Right ventricle myocardium inferior (tissue), 1 donor: ENCODE results near the gene CSF2. TPM values are rescaled to one million over a fixed set of nuclear protein-coding genes. Genes with fewer than 3 reads are reported as not detected.

Experiments used
- ATAC-seq: fragments of 200-7000 bp; cut with Tn5 transposase; one replicate; pipeline ENCODE4 v1.9.1; 2020; ENCODE audit warnings: mild to moderate bottlenecking, moderate library complexity
- DNase-seq: peaks from one replicate; pipeline ENCODE4 v3.0.0; 2021; ENCODE audit errors: missing footprints
- intact Hi-C: fragments of 100-400 bp; cut with DNase I; formaldehyde crosslinking; loops from one replicate; pipeline ENCODE4 v1.11.0; 2022
- long read RNA-seq: library from polyadenylated mRNA; unstranded; transcript quantifications from one replicate; pipeline ENCODE4 v2.0.0, GENCODE V29; 2021
- total RNA-seq: library from RNA; stranded (reverse); fragmentation: NEBNext Ultra II Directional; extraction: Animal tissue kit (Norgen Biotek cat#: 25700); gene quantifications from one replicate; pipeline ENCODE4 v1.2.1, GENCODE V29; 2021
- donor health status: DM: no; HTN: yes; CAD: no; lungs with severe emphysema.

CSF2 gene
- total RNA-seq, result not detected
- long read RNA-seq, result 0 reads

DNA sequence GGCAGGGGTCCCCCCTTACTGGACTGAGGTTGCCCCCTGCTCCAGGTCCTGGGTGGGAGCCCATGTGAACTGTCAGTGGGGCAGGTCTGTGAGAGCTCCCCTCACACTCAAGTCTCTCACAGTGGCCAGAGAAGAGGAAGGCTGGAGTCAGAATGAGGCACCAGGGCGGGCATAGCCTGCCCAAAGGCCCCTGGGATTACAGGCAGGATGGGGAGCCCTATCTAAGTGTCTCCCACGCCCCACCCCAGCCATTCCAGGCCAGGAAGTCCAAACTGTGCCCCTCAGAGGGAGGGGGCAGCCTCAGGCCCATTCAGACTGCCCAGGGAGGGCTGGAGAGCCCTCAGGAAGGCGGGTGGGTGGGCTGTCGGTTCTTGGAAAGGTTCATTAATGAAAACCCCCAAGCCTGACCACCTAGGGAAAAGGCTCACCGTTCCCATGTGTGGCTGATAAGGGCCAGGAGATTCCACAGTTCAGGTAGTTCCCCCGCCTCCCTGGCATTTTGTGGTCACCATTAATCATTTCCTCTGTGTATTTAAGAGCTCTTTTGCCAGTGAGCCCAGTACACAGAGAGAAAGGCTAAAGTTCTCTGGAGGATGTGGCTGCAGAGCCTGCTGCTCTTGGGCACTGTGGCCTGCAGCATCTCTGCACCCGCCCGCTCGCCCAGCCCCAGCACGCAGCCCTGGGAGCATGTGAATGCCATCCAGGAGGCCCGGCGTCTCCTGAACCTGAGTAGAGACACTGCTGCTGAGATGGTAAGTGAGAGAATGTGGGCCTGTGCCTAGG is at the start of gene CSF2:
CSF2 (plus strand) TSS at position 559 of the 783 bp plus-strand sequence; CDS start at position 594, 35 bp downstream.
- ATAC-seq (no peak), DNase-seq (no peak)
- intact Hi-C loops, result no loop called here

DNA sequence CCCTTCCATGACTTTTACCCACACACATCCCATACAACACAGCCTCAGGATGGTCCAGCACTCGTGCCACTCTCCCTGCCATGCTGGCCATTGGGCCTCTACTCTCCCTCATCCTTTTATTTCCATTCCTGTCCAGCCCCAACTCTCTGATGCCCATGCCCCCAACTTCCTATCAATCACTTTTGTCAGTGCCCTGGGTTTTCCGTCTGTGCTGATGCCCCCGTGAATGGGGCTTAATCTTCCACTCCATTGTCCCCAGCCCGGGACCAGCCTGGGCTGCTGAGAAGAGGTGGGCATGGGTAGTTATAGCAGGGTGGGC is 49.5 kb upstream of the CSF2 start:
- intact Hi-C loops, result no loop called here
- DNase-seq (no peak), ATAC-seq (no peak)

DNA sequence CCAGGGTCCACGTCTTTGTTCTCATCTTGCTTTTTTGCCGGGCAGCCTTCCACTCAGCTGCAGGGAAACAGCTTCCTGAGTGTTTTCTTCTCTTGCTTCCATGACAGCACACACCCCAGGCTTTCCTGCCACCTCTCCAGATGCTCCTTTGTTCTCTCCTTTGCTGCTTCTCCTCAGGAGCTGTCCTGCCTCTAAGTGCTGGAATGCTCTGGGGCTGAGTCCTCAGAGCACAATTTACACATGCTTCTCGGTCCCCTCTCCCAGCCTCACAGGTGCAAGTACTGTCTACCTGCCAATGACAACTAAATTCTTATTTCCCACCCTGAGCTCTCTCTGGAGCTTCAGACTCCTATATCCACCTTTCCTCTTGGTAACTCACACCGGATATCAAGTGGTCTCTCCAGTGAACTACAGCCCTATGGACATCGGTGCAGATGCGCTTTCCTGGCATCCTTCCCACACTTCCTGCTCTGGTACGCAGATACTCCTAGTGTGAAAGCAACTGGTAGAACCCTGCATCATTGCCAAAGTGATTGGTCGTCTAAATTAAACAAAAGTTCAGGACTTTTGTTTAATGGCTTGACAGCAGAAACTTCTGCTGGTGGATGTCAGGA is 48.7 kb upstream of the CSF2 start:
- intact Hi-C loops, result no loop called here
- ATAC-seq, result no peak
- no peak for DNase-seq

DNA sequence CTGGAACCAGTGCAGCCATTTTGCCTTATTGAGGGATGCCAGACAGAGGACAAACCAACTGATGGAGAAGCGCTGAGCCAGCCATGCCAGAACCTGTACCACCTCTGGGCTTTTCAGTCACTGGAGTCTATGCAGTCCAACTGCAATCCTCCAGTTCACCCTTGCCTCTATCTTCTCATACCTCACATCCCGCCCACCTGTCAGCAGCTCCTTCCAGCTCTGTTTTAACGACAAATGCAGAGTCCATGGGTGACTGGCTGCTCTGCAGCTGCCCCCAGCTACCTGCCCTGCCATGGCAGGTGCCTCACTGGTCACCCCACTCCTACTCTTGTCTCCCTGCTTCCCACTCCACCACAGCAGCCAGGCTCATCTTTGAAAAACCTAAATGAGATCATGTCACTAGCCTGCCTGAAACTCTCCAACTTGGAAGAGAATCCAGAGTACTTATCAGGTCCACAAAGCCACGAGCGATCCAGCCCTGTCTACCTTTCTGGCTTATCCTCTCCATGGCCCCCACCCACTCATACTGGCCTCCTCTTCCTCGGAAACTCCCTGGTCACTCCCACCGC is 48.1 kb upstream of the CSF2 start:
- no peak for DNase-seq

DNA sequence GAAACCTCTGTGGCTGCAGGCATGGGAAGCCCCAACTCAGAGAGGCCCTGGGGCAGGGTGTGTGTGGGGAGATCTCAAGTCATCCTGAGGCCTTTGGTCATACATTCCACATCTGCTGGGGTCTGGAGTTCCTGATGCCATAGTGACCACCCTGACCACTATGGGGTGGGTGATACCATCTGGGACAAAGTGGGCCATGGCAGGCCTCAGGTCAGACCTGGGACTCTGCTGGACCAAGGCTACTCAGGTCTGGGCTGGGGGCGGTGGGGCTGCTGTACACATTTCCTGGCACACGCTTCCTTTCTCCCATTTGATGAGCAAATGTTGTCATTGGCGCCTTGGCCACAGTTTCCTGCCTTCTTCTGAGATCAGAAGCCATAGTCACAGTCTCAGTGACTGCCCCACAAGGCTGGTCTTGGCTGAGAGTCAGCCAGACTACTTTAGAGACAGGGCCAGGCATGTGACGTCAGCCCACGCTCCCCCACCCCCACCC is 47.0 kb upstream of the CSF2 start:
- intact Hi-C loops, result no loop called here
- ATAC-seq, result no peak
- DNase-seq, result no peak

More for the DNA sequence above, 48.1 kb upstream of the CSF2 start:
- intact Hi-C loops, result no loop called here
- no peak for ATAC-seq

DNA sequence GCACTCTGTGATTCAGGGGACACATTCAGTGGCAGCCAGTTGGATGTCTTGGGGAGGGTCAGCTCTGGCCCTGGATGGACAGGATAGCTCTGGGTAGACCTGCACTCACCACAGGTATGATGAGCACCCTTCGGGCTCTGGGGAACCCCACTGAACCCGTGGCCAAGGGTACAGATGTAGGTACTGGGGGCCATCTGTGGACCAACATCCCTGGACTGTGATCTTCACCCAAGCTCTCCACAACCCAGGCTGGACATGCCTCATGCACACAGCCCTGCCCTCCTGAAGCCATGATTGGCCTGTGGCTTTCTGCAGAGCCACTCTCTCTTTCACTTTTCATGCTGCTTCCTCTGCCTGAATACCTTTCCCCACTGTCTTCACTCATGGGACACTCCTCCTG is 46.6 kb upstream of the CSF2 start:
- ATAC-seq, result no peak
- intact Hi-C loops, result no loop called here
- DNase-seq, result no peak

DNA sequence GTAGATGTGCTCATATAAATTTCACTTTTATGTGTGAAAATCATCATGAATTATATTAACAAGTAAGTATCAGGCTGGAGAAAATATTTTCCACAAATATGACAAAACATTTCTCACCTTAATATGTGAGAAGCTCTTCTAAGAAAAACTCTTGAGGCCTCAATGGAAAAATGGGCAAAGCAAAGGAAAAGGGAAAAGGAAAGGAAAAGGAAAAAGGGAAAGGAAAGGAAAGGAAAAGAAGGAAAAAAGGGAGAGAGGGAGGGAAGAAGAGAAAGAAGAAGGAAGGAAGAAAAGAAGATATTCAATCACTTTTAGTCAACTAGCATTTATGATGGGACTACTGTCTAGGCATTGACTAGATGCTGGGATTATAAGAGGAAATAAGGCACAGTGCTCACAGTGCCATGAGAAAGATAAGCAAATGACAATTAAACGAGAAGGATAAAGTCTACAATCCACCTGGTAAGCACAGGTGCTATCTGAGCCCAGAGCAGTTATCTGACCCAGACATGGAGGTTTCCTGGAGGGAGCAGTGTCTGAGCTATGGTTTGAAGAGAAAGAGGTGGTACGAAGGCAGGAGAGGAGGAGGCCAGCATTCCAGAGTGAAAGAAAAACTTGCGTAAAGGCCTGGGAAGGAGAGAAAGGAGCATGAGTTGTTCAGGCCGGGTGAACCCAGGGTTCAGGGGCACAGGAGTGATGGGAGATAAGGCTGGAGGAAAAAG is 43.8 kb upstream of the CSF2 start:
- ATAC-seq (no peak), DNase-seq (no peak)
- intact Hi-C loops, result no loop called here

DNA sequence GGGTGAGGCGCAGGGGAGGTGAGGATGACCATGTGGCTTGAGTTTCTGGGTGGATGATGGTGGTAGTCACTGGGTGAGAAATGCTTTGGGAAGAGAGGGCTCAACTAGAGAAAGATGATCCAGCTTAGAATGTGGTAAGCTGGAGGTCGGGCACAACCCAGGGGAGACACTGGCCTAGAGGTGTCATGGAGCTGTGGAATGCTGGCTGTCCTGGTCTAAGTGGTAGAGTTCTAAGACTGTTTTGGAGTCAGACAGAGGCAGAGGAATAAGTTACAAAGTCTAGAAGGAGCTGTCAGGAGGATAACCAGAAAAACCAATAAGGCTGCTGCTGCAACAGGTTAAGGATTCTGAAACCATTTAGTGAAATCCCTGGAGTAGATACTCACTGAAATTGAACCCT is 43.0 kb upstream of the CSF2 start:
- DNase-seq, result no peak

DNA sequence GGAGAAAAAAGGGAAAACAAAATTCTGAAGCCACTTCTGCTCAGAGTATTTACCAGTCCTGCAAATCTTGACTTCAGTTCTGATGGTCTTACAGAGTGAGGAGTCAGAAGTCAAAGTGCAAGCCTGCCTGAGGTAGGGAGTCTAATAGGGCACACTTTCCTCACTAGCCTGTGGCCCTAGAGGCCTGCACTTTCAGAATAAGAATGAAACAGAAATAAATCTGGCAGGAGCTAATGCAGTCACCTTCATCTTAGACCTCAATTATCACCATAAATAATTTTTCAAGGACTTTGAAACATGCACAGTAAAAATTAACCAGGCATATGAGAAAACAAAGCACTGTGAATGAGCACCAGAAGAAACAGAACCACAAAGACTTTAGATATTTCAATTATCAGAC is 41.4 kb upstream of the CSF2 start:
- no peak for DNase-seq
- intact Hi-C loops, result no loop called here

More for the DNA sequence above, 43.0 kb upstream of the CSF2 start:
- intact Hi-C loops, result no loop called here
- no peak for ATAC-seq

DNA sequence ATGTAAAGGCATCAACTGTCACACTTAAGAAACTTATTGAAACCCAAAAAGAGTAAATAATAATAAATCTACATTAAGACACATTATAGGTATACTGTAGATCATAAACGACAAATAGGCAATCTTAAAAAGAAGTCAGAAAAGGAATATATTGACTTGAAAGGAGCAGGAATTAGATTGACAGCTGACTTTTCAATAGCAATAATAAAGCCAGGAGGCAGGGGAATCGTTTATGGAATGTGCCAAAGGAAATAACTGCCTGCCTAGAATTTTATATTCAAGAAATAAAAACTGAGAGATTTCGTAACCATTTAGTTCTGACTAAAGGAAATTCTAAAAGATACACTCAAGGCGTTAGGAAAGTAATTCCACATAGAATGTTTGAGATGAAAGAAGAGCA is 40.5 kb upstream of the CSF2 start:
- ATAC-seq, result no peak
- DNase-seq, result no peak
- intact Hi-C loops, result no loop called here

More for the DNA sequence above, 41.4 kb upstream of the CSF2 start:
- no peak for ATAC-seq

DNA sequence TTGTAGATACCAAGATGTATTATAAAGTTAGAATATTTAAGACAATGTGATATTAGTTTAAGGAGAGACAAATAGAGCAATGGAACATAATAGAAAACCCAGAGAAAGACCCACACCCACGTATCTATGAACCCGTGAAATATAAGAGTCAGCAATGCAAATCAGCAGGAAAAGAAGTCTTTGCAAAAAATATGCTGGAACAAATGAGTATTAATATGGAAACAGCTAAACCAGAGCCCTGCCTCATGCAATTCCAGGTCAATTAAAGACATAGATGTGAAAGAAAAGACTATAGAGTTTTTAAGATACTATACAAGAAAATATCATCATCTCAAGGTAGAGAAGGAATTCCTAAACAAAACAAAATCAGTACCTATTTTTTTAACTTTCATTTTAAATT is 36.2 kb upstream of the CSF2 start:
- intact Hi-C loops, result no loop called here
- DNase-seq (no peak), ATAC-seq (no peak)

DNA sequence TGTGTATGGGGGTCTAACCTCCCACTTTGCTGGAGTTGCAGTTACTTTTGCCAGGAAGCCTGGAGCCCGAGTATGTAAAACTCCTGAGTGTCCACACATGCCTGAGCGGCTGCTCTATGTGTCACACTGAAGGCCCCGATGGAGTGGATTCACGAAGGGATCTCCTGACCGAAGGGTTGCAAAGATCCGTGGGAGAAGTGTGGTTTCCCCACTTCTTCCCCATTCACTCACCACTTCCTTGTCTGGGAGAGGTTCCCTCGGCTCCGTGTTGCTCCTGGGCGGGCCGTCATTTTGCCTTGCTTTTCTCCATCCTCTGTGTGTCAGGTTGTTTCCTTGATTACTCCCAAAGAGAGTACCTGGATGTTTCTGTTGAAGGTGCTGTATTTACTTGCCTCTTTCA is 29.4 kb upstream of the CSF2 start:
- ATAC-seq (no peak), DNase-seq (no peak)
- intact Hi-C loops, result no loop called here

DNA sequence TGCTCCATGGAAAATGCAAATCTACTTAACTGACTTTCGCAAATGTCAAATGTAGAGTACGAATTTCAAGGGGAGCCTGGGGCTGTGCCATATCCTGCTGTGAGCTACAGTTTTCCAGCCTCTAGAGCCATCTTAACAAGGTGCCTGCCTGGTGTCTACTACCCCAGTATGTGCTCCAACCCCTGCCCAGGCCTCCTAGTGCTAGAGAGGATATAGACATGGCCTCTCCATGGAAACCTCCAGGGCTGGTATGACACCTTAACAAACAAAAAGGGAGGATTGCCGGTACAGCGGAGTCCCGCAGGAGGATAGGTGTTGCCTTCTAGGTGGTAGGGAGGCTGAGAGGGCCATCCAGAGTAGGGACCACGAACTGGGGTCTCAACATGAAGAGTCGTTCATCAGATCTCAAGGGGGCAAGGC is 26.7 kb upstream of the CSF2 start:
- no peak for DNase-seq
- no peak for ATAC-seq
- intact Hi-C loops, result no loop called here

DNA sequence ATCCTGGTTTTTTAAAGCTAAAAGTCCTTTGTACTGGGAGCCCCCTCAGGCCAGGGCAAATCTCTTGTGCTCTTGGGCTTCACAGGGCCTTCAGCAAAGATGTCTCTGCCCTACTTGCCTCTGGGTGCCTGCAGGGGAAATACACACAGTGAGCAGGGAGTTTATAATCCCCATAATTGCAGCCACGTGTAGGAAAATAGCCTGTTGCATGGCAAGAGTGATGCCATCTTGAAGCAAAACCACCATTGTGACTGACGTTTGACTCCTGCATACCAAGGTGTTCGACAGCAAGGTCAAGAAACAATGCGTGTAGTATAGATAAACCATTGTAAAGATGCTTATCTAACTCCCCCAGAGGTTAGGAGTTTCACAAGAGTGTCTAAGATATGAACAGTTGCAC is 24.5 kb upstream of the CSF2 start:
- no peak for DNase-seq
- intact Hi-C loops, result no loop called here

DNA sequence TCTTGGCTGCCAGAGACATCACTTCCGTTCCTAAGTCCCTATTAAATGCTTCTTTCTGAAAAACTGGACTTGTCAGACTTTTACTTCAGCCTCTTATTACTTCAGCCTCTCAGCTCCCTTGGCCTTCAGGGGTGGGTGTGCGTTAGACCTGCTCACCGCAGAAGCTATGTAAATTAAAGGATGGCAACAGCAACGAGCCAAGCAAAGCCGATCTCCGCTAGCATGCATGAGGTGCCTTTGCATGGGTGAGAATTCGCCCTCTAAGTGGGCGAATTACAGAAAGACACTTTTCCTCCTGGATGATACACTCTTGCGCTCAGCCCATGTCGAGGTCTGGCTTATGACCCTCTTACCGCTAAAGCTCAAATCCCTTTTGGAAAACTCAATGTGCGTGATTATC is 24.0 kb upstream of the CSF2 start:
- DNase-seq (no peak), ATAC-seq (no peak)
- intact Hi-C loops, result no loop called here

More for the DNA sequence above, 24.5 kb upstream of the CSF2 start:
- ATAC-seq, result no peak

DNA sequence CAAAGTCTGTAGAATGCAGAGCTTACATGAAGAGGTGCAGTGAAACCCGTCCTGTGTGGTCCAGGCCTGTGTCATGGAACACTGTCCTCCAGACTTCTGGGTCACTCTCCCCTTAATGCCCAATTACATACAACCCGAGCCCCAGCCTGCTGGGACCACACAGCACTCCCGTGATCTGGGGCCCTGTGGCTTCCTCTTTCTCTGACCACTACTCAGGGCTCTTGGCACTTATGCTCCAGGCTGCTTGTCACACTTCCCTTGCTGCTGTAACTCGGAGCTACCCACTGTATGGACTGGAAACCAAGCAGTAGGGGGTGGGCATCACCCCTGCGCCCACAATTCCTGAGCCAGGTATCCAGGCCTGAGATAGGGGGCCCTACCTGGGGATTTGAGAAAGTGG is 23.5 kb upstream of the CSF2 start:
- intact Hi-C loops, result no loop called here
- DNase-seq, result no peak
- ATAC-seq, result no peak

DNA sequence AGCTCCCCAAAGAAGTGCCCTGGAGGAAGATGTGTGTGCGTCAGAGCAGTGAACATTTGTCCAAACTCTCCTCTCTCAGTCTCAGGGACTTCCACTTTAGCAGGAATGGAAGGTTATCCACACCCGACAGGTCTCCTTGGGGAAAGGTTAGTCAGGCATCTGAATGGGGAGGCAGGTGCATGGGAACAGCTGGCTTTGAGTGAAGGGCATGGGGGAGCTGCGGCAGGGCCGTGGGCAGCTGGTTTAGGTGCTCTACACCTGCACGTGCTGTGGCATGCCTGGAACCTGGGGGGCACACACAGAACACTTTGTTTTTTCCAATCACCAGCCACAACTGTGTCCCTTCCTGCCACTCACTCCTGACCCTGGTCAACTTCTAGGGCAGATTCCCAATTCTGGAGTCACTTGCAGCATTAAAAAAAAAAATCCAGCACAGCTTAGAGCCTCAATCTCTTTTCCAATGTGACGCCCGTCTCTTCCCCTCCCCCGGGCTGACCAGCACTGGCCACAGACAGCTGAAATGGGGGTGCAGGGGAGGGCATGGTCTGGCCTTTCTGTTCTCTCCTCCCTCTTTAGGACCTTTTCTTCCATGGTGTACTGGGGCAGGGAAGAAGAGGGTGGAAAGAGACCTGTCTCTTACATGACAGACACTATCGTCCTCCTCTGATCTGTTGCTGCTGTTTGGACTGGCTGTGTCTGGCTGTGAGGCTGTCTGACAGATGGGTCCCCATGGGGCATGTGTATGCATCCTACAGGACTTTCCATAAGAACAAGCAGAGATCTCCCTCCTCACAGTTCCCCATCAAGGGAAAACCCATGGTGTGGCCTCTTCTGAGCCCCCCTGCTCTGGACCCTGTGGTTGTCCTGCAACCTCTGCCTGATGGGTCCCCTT is 22.7 kb upstream of the CSF2 start:
- DNase-seq (no peak), ATAC-seq (no peak)
- intact Hi-C loops, result no loop called here

DNA sequence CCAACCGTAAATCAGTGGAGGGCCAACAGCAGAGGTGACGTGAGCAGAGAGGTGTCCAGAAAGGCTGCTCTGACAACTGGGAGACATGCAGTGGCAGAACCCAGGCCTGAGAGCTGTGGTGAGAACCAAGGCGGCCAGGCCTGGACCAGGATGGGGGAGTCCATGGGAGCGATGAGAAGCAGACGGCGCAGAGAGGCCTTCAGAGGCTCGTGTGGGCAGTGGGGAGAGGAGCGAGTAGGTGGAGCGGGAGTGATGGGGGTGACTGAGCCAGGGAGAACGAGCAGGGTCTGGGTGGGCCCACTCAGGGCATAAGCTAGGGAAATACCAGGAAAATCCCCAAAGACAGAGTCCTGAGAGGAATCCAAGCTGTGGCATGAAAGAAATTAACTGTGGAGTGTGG is 21.1 kb upstream of the CSF2 start:
- DNase-seq (no peak), ATAC-seq (no peak)
- intact Hi-C loops, result no loop called here

DNA sequence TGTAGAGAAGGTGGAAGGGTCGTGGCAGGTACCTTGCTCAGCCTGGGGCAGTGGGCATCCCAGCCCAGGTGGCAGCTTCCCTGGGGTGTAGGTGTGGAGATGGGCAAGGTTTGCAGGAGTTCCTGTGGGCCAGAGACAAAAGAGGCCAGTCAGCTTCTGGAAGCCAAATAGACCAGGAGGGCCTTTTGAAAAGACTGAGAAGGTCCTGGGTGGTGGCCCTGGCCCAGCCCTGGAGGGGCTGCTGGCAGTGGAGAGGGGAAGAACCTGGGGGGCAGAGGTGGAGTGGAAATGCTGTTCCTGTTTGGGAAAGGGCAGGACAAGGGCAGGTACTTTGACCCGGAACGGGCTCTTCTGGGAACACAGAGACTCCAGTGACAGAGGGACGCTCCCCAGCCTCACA is 20.1 kb upstream of the CSF2 start:
- no peak for DNase-seq
- intact Hi-C loops, result no loop called here
- no peak for ATAC-seq
